Measurements from ENCODE around the gene PRSS33.

Gene PRSS33

GRCh38 chr16:2739625-2740430, 47.5 kb downstream of the PRSS33 start:
- no peak overlapping the region for H3K27ac ChIP-seq
- no peaks in the 10 kb centered on the region for H3K36me3 ChIP-seq (ENCODE audit: control insufficient read depth, insufficient read depth, low read length)
- no peak overlapping the region for H3K9ac ChIP-seq
- no peaks in the 10 kb centered on the region for H3K9me3 ChIP-seq (ENCODE audit: control insufficient read depth, low read length)
- no peak overlapping the region for H3K4me2 ChIP-seq (ENCODE audit: low read length)
- H2AFZ ChIP-seq, result no peak overlapping the region
- no peak overlapping the region for H3K4me3 ChIP-seq (ENCODE audit: low read depth, low read length)
- no peaks in the 10 kb centered on the region for H3K79me2 ChIP-seq
- TF ChIP-seq, protein P1, sequence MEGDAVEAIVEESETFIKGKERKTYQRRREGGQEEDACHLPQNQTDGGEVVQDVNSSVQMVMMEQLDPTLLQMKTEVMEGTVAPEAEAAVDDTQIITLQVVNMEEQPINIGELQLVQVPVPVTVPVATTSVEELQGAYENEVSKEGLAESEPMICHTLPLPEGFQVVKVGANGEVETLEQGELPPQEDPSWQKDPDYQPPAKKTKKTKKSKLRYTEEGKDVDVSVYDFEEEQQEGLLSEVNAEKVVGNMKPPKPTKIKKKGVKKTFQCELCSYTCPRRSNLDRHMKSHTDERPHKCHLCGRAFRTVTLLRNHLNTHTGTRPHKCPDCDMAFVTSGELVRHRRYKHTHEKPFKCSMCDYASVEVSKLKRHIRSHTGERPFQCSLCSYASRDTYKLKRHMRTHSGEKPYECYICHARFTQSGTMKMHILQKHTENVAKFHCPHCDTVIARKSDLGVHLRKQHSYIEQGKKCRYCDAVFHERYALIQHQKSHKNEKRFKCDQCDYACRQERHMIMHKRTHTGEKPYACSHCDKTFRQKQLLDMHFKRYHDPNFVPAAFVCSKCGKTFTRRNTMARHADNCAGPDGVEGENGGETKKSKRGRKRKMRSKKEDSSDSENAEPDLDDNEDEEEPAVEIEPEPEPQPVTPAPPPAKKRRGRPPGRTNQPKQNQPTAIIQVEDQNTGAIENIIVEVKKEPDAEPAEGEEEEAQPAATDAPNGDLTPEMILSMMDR (IDR thresholded peaks at IDR 0.05), result no peak
- H3K4me1 ChIP-seq, result no peaks in the 10 kb centered on the region
- H3K27me3 ChIP-seq (ENCODE audit: control insufficient read depth, insufficient read depth, low read length), result no peaks in the 10 kb centered on the region

GRCh38 chr16:2738615-2739014, 48.7 kb downstream of the PRSS33 start:
- Histone ChIP-seq H3K4me2 (ENCODE audit: low read length) (no peak overlapping the region), H3K79me2 (no peaks in the 10 kb centered on the region), H3K4me1 (no peaks in the 10 kb centered on the region), H3K4me3 (ENCODE audit: low read depth, low read length) (no peak overlapping the region), H3K9ac (no peak overlapping the region), H3K27me3 (ENCODE audit: control insufficient read depth, insufficient read depth, low read length) (no peaks in the 10 kb centered on the region), H3K36me3 (ENCODE audit: control insufficient read depth, insufficient read depth, low read length) (no peaks in the 10 kb centered on the region), H2AFZ (no peak overlapping the region), H3K9me3 (ENCODE audit: control insufficient read depth, low read length) (no peaks in the 10 kb centered on the region), H3K27ac (no peak overlapping the region)
- TF ChIP-seq, protein P1 (IDR thresholded peaks at IDR 0.05), result no peak

GRCh38 chr16:2737895-2738418, 49.4 kb downstream of the PRSS33 start:
- no peaks in the 10 kb centered on the region for H3K36me3 ChIP-seq (ENCODE audit: control insufficient read depth, insufficient read depth, low read length)
- no peaks in the 10 kb centered on the region for H3K27me3 ChIP-seq (ENCODE audit: control insufficient read depth, insufficient read depth, low read length)
- H3K4me2 ChIP-seq (ENCODE audit: low read length), result no peak overlapping the region
- no peak overlapping the region for H3K9ac ChIP-seq
- no peaks in the 10 kb centered on the region for H3K4me1 ChIP-seq
- no peak overlapping the region for H3K27ac ChIP-seq
- H3K4me3 ChIP-seq (ENCODE audit: low read depth, low read length), result no peak overlapping the region
- no peaks in the 10 kb centered on the region for H3K9me3 ChIP-seq (ENCODE audit: control insufficient read depth, low read length)
- no peak overlapping the region for H2AFZ ChIP-seq
- TF ChIP-seq, protein P1 (IDR thresholded peaks at IDR 0.05), result no peak
- no peaks in the 10 kb centered on the region for H3K79me2 ChIP-seq

- H3K27ac ChIP-seq, result no peak overlapping the region
- H3K9ac ChIP-seq, result no peak overlapping the region
- no peaks in the 10 kb centered on the region for H3K36me3 ChIP-seq (ENCODE audit: control insufficient read depth, insufficient read depth, low read length)
- no peaks in the 10 kb centered on the region for H3K9me3 ChIP-seq (ENCODE audit: control insufficient read depth, low read length)
- H3K27me3 ChIP-seq (ENCODE audit: control insufficient read depth, insufficient read depth, low read length), result no peaks in the 10 kb centered on the region
- H3K4me2 ChIP-seq (ENCODE audit: low read length), result no peak overlapping the region
- H3K4me3 ChIP-seq (ENCODE audit: low read depth, low read length), result no peak overlapping the region
- no peak overlapping the region for H2AFZ ChIP-seq
- H3K79me2 ChIP-seq, result no peaks in the 10 kb centered on the region
- H3K4me1 ChIP-seq, result no peaks in the 10 kb centered on the region
- TF ChIP-seq, protein P1 (IDR thresholded peaks at IDR 0.05), result no peak
These were observed 50.1 kb downstream of the PRSS33 start for GRCh38 chr16:2737238-2737605.

All from parathyroid adenoma (tissue), 2 donors.